Endometrial microvascular endothelial cells (primary cell): Measurements from ENCODE around the gene SEMA6B. TPM values are rescaled to one million over a fixed set of nuclear protein-coding genes. Genes with fewer than 3 reads are reported as not detected.
"Not testable (repeated sequence)": the region's sequence is repeated elsewhere in the genome, so short reads cannot be mapped to it uniquely, and the experiment has no call there.

Source experiments
- in situ Hi-C: cut with HindIII; loops from 2 replicates; pipeline ENCODE4 v1.10.0; 2017; ENCODE audit warnings: low sequenced_read_pairs, low pct_unique_long_range_greater_than_20kb; ENCODE audit errors: inconsistent ontology term
- total RNA-seq: library from RNA; depleted of rRNA; stranded (reverse); fragments of >200 nt; gene quantifications from one replicate; pipeline ENCODE4 v1.2.3, GENCODE V29; 2015; ENCODE audit errors: inconsistent ontology term

The SEMA6B gene
- total RNA-seq, 1 donor from 2014 or later, result 220 TPM

GRCh38 chr19:4555657-4556561 is 3.6 kb downstream of the SEMA6B start:
- in situ Hi-C loops, result no loop called here

- in situ Hi-C loops, result no loop called here
Measured at GRCh38 chr19:4554717-4555116, 4.8 kb downstream of the SEMA6B start.

DNA sequence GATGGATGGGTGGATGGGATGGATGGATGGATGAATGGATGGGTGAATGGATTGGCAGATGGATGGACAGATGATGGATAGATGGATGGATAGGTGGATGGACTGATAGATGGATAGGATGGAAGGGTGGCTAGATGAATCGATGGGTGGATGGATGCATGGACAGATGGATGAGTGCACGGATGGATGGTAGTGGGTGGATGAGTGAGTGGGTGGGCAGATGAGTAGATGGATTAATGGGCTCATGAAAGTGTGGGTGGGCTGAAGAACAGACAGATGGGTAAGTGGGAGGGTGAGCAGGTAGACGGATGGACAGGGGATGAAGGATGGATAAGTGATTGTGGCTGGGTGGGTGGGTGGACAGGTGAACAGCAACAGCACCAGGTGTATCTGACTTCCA is 5.7 kb downstream of the SEMA6B start:
- in situ Hi-C loops, result no loop called here

- in situ Hi-C loops, result no loop called here
Measured at GRCh38 chr19:4553092-4553695, 6.3 kb downstream of the SEMA6B start.

DNA sequence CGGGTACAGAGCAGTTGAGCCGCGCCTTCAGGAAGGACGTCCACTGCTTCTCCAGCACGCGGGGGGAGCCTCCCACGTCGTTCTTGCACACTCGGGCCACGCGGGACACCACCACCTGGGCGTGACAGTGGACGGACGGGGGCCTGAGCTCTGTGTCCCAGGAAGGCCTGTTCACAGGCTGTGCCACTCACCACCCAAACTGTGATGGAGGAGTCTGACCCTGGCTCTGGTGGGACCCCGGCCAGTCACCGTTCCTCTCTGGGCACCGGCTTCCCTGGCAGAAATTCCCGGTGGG is 7.0 kb downstream of the SEMA6B start:
- in situ Hi-C loops, result no loop called here

DNA sequence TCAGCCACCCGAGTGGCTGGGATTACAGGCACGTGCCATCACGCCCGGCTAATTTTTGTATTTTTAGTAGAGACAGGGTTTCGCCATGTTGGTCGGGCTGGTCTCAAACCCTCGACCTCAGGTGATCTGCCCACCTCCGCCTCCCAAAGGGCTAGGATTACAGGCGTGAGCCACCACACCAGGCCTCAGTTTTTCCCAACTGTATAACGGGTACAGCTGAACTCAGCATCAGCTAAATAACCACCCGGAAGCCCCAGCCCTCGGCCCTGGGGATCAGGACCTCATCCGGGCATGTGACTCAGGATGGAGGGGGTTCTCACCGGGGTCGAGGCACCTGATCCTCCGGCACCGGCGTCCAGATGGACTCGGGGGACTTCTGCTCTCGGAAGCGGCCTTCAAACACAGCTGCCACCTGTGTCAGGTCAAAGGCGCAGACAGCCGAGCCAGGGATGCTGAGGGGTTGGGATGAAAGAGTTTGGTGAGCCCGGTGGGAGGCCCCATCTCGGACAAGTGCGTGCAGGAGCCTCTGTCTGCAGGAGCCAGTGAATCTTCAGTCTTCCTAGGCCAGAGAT is 8.9 kb downstream of the SEMA6B start:
- in situ Hi-C loops, result no loop called here

- in situ Hi-C loops, result no loop called here
Measured at GRCh38 chr19:4550018-4550417, 9.5 kb downstream of the SEMA6B start.

DNA sequence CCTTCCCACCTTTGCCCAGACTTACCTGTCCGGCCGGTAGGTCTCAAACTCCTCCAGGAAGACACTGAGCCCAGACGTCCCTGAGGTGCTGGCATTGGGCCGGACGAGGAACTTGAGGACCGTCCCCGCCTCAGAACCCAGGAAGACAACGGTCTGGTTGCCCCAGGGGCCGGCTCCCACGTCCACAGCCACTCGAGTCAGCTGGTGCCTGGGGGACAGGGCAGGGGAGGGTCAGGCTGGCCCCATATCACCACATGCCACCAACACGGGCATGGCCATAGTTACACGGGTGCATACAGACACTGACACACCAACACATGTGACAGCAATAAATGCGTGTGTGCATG is 11.3 kb downstream of the SEMA6B start:
- in situ Hi-C loops, result no loop called here

- in situ Hi-C loops, result no loop called here
Measured at GRCh38 chr19:4547303-4548237, 11.9 kb downstream of the SEMA6B start.

DNA sequence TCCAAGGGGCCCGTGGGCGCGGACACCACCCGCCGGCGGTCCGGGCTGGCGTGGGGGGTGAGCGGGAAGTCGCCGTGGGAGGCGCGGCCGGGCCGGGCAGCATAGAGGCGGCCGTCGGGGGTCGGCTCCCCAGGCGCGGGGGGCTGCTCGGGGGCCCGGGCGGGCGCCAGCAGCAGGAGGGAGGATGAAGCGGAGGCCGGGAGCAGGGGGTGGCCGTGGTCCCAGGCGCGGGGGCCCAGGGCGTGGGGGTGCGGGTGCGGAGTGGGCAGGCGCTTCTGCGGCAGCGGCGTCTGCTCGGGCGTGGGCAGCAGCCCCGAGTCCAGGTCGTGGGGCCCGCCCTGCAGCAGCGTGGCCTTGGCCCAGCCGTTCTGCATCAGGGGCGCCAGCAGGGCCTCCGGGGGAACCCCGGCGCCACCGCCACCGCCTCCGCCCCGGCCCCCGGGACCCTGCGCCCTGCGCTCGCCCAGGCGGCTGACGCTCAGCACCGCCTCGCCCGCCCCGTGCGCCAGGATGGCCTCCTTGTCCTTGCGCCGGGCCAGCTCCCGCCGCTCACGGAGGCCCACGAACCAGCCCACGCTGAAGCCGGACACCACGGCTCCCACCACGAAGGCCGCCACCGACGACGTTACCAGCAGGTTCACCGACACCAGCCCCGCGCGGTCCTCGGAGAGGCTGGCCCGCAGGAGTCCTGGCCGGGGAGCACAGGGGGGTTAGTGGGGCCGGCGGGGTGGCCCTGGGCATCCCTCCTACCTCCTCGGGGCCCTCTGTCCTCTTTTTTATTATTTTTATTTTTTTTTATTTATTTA is 15.4 kb downstream of the SEMA6B start:
- in situ Hi-C loops, result no loop called here

DNA sequence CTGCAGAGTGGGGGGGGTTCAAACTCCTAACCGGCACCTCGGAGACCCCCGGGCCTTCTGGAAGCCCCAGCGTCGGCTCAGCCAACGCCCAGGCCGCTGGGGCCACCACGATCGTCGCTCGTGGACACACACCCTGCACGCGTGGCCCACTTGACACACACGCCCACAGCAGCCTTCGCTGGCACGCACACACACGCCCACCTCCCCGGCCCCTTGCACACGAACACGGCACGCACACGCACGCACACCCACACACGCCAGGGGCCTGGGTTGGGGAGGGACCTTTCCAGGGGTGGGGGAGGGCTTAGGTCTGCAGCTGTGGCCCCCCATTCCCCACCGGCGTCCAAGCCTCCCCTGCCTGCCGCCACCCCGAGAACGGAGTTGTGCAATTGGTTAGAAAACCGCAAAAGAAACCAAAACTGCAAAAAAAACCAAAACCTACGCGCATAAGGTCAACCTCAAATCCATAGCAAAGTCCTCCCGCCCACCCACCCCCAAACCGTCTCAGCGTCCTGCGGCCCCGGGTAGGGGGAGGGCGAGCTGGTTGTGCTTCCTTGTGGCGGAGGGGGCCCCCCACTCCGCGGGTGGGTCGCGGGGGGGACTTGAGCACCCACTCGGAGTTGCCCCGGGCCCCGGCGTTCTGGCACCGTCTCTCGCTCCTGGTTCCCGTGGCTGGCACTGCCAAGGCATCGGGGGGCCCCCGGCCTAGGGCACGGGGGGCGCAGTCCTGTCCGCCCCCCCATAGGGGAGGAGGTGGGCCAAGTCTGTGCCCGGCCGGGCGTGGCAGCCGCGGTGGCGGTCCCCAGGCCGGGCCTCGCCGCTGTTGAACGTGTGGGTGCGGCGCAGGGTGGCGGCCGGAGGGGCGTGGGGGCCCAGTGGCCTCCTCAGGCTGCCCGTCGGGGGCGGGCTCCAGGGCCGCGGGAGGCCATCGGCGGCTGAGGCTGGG is 16.3 kb downstream of the SEMA6B start:
- in situ Hi-C loops, result no loop called here

- in situ Hi-C loops, result not testable (repeated sequence)
Measured at GRCh38 chr19:4541806-4542145, 17.7 kb downstream of the SEMA6B start.

- in situ Hi-C loops, result no loop called here
Measured at GRCh38 chr19:4541114-4541805, 18.2 kb downstream of the SEMA6B start.

DNA sequence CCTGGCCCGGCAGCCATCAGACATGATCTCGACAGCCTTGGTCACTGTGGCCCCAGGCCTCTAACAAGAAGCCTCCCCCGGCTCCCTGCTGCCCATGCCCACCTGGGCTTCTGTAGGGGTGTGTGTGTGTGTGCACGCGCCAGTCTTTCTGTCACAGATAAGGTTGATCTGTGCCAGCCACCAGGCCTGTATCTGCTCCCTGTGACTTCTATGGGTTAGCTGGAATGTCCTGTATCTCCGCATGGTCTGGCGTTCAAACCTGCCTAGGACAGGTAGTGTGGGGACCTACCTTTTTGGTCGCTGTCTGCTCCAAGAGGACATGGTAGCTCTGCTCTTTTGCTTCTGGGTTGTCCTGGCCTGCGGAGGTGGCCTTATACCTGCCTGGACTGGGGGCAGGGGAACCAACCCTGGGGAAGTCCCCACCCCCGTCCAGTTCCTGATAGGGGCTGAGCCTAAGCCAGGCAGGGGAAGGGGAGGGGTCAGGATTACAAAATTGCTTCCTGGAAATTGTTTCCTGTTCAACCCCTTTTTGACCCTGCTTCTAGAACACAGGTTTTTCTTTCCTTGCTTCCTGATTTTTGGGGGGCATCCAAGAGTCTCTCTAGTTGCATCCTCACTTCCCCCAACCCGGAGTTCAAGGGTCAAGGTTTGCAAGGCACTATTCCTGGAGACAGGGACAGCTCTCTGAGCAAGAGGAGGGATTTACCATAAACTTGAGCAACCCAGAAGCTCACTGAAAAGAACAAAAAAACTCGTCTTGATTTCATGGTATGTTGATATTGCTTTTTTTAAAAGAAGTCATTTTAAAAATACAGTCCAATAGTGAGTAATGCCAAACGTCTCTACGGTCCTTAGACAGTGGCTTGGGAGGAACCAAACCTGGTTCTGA is 19.5 kb downstream of the SEMA6B start, which contains the start of gene LRG1:
TSS of gene LRG1 (minus strand) at position 344 of the 889 bp plus-strand sequence. CDS start at position 321, 23 bp downstream.
- in situ Hi-C loops, result no loop called here

GRCh38 chr19:4539169-4539692 is 20.3 kb downstream of the SEMA6B start:
- in situ Hi-C loops, result no loop called here

- in situ Hi-C loops, result no loop called here
Measured at GRCh38 chr19:4538601-4538954, 20.9 kb downstream of the SEMA6B start.
